ENCODE results near the gene UBE2I.
"Not testable (repeated sequence)": the region's sequence is repeated elsewhere in the genome, so short reads cannot be mapped to it uniquely, and the experiment has no call there.

The UBE2I gene

DNA sequence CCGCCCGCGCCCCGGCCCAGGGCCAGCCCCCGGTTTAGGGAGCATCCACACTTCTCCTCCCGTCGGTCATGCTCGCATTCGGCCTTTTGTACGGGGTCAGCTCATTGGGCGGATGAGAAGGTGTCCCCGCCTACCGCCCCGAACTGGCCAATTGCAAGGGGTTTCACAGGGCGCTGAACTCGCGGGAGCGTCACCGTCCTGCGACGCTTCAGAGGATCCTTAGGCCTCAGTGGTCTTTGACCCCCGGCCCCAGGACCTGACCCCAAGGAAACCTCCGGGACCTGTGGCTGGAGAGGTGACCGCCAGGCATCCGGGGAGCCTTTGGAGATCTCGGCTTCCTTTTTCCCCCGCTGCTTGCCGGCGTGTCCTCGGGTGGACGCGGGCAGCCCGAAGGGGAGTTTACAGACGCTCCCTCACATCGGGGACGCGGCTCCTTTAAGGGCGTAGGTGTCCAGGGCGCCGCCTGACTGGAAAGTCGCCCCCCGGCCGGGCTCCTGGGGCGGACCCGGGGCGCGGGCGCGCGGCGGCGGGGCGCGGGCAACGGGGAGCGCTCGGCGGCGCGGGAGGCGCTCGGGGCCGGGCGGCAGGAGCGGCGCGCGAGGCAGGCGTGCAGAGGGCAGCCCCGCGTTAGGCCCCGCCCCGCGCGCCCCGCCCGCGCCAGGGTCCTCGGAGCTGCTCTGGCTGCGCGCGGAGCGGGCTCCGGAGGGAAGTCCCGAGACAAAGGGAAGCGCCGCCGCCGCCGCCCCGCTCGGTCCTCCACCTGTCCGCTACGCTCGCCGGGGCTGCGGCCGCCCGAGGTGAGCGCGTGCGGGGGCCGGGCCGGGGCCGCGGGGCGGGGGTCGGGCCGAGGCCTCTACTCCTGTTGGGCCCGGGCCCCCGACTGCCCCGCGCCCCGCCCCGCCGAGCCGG is at the start of gene UBE2I:
TSS of gene UBE2I (plus strand) at position 660 of the 909 bp plus-strand sequence. CDS start 4,395 bp downstream, outside the sequence.
- peak; percentile 97 for DNase-seq

DNA sequence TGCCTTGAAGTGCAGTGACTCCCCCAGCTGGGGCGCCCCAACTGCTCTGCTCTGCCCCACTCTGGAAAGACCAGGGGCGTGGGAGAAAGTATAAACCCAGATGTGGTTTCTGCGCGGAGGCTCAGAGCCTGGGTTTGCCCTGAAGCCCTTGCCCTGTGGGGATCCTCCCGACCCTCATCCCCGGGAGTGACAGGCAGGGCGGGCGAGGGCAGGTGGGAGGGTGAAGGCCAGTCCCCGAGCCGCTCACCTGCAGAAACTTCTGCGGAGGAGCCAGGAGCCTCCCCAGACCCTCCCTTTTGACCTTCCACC is 49.7 kb upstream of the UBE2I start:
- DNase-seq, result no peak

DNA sequence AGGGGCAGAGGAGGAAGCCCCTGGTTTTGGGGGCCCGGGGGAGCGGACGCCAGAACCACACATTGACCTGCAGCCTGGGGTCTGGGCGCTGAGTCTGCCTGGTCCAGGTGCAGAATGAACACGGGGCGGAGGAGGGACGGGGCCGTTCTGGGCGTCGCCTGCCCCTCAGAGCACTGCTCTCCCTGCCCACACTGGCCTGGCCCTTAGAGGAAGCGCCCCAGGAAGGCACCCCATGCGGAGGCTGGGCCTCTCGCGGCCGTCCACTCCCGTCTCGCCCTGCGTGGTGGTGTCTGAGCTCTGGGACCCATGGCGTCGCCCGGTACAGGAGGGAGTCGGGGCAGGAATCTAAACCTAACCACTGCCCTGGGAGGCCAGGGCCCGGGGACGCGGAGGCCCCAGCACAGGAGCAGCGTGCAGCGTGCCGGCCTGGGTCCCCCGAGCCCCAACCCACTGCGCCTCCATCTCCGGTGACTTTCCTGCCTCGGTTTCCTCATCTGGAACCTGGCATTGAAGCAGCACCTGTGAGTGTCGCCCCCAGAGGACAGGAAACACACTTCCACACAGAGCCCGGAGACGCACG is 49.2 kb upstream of the UBE2I start:
- DNase-seq, result no peak

DNA sequence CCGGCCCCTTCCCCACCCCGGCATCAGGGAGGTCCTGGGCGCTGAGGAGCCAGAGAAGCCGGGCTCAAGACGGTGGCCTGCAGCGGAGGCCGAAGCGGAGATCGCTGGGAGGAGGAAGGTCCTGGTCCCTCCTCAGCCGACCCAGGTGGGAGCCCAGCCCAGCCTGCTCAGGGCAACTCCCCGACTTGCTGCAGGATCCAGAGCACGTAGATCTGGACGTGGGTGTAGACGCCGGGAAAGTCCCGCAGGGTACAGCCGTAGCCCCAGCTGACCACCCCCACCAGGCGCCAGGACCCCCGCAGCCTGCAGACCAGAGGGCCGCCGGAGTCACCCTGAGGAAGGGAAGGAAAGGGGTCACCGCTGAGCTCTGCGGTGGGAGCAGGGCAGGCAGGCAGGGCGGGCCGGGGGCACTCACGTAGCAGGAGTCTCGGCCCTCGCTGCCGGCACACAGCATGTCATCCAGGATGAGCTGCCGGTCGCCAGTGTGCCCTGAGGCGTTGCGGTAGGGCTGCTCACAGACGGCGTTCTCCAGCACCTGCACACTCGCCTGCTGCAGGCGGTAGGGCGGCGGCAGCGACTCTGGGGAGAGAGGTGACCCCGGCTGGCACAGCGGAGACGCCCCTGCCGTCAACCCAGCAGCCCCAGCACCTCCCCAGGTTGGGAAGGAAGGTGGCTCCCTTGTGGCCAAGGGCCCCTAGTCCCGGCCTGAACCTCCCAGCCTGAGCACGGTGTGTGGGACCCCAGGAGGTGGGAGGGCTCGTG is 48.1 kb upstream of the UBE2I start:
- DNase-seq, result peak; percentile 28

DNA sequence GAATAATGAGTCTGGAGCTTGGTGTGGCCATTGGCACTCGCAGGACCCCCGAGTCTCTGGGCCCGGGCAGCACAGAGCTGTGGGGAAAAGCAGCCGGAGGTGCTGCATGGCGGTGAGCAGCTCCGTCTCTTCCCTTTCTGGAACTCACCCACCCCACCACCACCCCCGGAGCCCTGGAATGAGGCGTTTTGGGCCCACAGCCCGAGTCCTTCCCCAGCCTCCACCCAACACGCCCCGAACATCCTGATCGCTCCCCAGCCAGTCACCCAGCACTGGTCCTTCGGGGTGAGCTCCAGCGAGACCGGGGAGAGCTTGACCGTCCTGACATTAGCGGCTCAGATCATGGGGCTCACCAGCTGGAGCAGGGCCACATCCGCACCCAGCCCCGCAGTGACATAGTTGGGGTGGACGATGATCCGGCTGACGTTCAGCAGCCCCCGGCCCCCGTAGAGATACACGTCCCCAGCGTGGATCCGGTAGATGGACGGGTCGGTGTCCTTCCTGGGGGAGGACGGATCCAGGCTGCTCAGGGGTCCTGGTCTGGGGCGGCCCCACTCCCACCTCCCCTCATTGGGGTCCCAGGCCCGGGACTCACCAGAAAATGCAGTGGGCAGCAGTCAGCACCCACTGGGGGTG is 47.1 kb upstream of the UBE2I start:
- no peak for DNase-seq

DNA sequence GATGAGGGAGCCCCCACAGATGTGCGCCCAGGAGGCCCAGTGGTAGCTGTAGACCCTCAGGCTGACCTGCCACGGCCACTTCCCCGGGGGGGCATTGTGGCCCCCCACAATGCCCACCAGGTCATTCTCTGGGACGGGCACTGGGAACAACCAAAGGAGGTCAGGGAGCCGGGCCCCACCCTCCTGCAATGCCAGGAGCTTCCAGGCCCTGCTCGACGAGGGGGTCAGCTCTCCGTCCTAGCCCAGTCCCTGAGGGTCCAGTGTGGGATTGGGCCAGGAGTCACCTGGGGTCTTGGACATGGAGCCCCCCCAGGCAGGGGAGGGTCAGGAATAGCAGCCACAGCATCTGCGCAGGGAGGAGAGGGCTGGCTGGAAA is 46.6 kb upstream of the UBE2I start:
- DNase-seq, result no peak

DNA sequence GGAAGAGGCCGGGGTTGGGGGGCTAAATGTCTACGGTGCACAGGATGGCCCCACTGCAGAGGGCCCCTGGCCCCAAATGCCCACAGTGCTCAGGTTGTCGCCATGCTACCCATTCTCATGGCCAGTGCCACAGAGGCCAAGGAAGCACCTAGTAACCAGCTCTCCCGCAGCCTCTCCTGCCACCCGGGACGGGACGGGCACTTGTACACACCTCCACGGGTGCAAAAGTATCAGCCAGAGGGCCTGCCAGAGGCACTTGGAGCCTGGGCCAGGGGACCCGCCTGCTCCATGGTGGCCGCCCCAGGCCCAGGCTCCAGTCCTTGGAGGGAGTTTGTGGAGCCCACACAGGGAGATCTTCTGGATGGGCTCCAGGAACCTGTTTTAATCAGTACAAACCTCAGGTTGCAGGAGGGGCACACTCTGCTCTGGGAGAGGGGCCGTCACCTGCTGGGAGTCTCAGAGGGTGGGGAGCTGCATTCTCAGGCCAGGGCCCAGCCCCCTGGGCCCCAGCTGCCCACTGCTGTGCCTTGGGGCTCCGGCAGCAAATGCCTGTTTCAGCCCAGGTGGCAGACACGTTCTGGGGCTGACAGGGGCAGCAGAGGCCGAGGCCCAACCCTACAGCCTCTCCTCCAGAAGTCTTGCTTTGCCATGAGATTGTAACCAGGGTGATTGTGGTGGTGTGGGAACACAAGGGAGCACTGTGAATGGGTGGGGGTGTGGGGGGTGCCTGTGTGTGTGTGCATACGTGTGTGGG is 45.7 kb upstream of the UBE2I start:
- no peak for DNase-seq

DNA sequence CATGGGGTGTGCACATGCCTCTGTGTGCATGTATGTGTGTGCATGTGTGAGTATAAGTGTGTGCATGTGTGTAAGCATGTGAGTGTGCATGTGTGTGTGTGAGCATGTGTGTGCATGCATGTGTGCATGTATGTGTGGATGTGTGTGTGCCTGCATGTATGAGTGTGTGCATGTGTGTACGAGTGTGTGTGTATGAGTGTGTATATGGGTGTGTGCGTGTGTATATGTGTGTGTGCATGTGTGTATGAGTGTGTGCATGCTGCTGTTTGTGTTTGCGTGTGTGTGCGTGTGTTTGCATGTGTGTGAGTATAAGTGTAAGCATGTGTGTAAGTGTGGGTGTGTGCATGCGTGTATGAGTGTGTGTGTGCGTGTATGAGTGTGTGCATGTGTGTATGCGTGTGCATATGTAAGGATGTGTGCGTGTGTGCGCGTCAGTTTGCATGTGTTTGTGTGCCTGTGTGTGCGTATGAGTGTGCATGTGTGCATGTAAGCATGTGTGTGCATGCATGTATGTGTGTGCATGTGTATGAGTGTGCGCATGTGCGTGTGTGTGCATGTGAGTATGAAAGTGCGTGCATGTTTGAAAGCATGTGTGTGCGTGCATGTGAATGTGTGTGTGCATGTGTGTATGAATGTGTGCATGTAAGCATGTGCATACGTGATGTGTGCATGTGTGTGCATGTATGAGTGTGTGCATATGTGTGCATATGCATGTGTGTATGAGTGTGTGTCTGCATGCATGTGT is 44.9 kb upstream of the UBE2I start:
- DNase-seq, result no peak

DNA sequence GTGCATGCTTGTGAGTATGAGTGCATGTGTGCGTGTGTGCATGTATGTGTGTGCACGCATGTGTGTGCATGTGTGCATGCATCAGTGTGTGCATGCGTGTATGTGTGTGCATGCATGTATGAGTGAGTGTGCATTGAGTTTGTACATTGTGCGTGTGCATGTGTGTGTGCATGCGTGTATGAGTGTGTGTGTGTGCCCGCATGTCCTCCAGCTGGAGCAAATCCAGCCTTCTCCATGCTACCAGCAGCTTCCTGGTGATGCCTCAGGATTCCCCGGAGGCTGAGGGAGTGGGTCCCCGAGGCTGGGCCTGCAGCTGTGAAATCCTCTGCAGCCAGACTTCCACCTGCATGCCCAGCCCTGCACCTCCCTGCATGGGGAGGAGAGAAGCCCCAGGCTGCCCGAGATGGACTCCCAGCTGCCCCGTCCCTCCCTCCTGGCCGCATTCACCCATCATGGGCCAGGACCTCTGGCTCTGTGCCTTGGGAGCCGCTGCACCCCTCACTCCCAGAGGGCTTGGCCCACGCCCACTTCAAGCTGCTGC is 44.3 kb upstream of the UBE2I start:
- no peak for DNase-seq

DNA sequence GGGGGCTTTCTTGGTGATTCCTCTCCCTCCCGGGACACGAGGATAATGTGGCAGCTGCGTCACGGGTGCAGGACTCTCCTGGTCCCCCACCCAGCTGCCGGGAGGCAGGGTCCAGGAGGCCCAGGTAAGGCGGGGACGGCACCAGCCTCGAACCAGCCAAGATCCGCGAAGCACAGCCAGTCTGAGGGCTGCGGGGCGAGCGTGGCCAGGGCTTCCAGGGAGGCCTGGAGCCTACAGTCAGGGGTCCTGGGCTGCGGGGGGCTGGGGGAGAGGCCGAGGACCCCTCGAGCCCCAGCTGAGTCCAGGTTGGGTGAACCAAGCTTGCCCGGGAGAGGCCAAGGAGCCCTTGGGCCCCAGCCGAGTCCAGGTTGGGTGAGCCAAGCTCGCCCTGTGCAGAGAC is 43.6 kb upstream of the UBE2I start:
- no peak for DNase-seq

DNA sequence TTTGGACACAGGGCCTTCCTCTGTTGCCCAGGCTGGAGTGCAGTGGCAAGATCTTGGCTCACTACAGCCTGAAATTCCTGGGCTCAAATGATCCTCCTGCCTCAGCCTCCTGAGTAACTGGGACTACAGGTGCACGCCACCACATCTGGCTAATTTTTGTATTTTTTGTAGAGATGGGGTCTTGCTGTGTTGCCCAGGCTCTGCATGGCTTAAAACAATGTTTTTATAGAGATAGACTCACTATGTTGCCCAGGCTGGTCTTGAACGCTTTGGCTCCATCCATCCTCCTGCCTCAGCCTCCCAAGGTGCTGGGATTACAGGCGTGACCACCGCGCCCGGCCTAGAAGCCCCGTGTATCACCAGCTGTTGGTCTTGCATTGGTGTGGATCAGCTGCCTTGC is 40.0 kb upstream of the UBE2I start:
- not testable (repeated sequence) for DNase-seq

DNA sequence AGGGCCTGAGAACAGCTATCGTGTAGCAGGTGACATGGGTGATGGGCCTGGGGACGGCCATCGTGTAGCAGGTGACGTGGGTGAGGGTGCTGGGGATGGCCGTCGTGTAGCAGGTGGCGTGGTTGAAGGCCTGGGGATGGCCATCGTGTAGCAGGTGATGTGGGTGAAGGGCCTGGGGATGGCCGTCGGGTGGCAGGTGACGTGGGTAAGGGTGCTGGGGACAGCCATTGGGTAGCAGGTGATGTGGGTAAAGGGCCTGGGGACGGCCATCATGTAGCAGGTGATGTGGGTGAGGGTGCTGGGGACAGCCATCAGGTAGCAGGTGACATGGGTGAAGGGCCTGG is 38.1 kb upstream of the UBE2I start:
- DNase-seq, result no peak

DNA sequence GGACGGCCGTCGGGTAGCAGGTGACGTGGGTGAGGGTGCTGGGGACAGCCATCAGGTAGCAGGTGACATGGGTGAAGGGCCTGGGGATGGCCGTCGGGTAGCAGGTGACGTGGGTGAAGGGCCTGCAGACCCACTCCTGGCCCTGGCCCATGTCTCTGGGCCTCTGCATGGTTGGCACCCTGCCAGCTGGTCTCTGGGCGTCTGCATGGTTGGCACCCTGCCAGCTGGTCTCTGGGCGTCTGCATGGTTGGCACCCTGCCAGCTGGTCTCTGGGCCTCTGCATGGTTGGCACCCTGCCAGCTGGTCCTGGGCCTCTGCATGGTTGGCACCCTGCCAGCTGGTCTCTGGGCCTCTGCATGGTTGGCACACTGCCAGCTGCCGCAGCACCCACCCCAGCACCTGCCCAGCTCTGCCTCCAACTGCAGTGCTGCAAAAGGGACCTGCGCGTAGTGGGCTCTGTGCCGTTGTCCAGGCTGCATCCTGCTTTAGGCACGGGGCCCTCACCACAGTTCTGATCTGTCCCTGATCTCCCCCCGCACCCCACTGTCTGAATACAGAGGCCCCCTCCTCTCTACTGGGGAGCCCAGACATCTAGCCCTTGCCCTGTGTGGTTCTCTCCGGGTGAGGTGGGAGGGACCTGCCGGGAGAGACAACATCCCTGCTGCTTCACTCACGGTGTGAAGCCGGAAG is 37.6 kb upstream of the UBE2I start:
- peak; percentile 63 for DNase-seq

DNA sequence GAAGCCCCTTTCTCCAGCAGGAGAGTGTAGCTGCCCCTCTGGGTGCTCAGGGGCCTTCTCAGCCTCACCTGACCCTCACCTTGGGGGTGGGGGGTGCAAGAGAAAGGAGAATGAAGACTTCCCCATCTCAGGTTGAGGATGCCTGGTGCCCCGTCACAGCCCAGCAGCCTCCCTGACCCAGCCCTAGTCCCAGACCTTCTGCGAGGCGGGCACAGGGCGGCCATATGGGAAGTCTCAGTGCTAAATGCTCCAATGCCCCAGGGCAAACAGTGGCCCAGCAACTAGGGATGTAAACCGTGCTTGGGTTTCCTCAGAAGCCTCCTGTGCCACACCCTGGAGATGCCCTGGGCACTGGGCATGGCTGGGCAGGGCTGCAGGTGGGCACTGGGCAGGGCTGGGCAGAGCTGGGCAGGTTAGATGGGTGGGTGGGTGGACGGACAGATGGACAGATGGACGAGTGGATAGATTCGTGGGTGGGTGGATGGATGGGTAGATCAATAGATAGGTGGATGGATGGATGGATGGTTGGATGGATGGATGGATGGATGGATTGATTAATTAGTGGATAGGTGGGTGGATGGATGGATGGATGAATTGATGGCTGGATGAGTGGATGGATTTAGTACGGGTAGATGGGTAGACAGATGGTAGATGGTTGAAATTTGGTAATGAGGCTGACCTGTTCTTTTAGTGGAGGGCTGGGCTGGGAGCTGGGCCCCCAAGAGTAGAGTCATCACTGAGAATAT is 36.8 kb upstream of the UBE2I start:
- no peak for DNase-seq

DNA sequence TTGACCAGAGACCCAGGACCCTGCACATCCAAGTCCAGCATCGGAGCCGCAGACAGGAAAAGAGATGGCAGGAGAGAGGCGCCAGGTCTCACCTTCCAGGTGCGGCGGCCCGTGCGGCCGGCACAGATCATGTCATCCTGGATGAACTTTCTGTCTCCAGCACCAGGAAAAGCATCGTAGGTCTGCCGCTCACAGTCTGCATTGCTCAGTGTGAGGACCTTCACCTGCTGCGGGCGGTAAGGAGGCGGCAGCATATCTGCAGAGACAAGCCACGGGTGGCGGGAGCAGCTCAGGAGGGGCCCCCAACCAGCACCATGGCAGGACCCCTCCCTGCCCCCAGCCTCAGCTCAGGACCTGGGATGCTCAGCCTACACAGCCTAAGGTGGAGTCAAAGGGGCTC is 35.6 kb upstream of the UBE2I start:
- DNase-seq, result no peak

DNA sequence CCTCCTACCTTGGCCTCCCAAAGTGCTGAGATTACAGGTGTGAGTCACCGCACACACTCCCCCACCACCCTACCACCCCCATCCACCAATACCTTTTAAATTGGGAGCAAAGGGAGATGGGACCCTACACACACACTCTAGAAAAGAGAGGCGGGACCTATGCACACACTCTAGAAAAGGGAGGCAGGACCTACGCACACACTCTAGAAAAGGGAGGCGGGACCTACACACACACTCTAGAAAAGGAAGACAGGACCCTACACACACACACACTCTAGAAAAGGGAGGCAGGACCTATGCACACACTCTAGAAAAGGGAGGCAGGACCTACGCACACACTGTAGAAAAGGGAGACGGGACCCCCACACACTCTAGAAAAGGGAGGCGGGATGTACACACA is 34.7 kb upstream of the UBE2I start:
- no peak for DNase-seq

DNA sequence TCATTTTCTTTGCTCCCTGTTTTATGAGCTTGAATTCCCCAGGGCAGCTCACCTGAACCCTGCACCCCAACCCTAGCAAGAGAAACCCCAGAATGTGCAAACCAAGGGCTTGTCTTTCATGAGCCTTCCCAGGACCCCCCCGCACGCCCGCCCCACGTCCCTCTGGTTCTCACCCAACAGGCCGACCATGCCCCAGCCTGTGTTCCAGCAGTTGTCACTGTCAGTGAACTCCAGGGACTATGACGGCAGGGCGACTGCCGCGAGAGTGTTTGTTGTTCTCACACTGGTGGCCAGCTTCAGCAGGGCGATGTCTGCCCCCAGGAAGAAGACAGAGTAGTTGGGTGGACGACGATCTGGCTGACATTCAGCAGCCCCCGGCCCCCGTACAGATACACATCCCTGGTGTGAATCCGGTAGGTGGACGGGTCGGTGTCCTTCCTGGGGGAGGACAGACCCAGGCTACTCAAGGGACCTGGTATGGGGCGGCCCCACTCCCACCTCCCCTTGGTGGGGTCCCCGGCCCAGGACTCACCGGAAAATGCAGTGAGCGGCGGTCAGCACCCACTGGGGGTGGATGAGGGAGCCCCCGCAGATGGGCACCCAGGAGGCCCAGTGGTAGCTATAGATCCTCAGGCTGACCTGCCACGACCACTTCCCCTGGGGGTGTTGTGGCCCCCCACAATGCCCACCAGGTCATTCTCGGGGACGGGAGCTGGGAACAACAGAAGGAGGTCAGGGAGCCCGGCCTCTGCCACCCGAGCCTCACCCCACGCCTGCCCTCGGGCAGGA is 33.5 kb upstream of the UBE2I start:
- DNase-seq, result no peak

DNA sequence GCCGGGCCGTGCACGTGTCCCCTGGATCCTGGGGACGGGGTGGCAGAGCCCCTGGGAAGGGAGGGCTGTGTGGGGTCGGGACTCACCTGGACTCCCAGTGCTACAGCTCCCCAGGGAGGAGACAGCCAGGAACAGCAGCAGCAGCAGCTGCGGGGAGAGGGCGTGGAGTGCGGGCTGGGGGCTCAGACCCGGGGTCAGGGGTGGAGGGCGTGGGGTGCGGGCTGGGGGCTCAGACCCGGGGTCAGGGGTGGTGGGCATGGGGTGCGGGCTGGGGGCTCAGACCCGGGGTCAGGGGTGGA is 32.9 kb upstream of the UBE2I start:
- no peak for DNase-seq

DNA sequence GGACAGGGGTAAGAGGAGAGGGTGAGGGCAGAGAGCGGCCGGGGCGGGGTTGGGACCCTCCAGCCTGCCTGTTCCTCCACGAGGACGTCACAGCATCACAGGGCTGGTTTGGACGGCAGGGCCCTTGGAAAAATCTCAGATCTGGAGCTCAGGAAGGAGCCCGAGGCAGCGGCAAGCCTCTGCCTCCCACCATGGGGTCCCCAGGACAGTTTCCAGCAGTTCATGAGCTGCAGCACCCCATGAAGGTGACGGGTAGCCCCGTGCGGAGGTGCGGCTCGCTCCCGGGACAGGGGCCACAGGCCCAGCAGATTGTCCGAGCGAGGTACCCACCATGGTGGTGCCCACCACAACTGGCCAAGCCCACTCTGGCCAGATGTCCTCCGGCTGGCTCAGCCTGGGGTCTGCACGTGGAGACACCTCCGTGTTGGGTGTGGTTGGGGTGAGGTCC is 32.3 kb upstream of the UBE2I start:
- DNase-seq, result no peak

All from hematopoietic multipotent progenitor cell treated with erythropoietin and hydrocortisone succinate and interleukin-3 and kit ligand, for 6 days (in vitro differentiated cells).